AG09319 (cell line): Measurements from ENCODE around the gene IGSF11.

Source experiments
- DNase-seq: peaks from one replicate; pipeline ENCODE4 v3.0.0-alpha.2; 2010; ENCODE audit warnings: low read depth; ENCODE audit errors: extremely low read depth
- CTCF ChIP-seq: IDR thresholded peaks from 2 replicates; pipeline ENCODE4 v1.5.1; 2011; ENCODE audit warnings: low read depth, mild to moderate bottlenecking, inconsistent platforms, low read length, moderate library complexity

Gene IGSF11

DNA sequence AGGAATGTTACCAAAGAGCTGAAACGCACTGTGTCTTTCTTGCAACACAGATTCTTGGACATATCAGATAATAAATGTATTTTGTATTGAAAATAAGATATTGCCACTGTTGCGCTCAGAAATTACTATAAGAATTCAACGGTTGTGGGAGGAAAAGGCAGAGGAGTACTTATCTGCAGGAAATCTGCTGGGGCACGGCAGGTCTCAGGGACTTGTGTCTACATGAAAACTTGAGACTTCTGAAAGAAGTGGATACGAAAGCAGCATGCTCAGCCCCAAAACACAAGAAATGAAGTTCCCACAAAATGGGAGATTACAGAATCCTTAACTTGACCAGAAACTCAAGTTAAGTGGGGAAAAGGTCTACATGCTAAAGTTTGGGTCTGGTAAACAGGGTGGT is 86.5 kb downstream of the IGSF11 start:
- TF ChIP-seq CTCF: no peak
- DNase-seq: no peak

- no peak for DNase-seq
- TF ChIP-seq CTCF: no peak
These were observed 88.2 kb downstream of the IGSF11 start for GRCh38 chr3:118946449-118946848.

DNA sequence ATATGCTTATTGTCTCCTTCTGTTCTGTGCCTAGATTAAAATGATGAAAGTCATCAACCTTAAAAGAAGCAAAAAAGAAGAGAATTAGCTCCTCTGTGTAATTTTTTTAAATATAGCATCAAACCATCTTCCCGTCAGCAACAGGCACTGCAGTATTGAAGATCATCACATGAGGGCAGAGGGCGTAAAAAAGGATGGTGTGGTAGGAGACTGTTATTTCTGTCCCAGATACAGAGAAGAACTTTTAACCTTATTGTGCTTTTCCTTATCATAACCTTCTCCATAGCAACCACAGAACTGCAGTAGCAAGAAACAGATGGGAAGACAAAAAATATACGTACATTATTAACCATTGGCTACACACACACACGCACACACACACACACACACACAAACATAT is 88.8 kb downstream of the IGSF11 start:
- no peak for DNase-seq
- no peak for TF ChIP-seq CTCF

- TF ChIP-seq CTCF: no peak
These were observed 91.0 kb downstream of the IGSF11 start for GRCh38 chr3:118943597-118943996.

GRCh38 chr3:118942671-118943070 is 92.0 kb downstream of the IGSF11 start:
- DNase-seq: no peak
- no peak for TF ChIP-seq CTCF

More at GRCh38 chr3:118943597-118943996, 91.0 kb downstream of the IGSF11 start:
- no peak for DNase-seq

DNA sequence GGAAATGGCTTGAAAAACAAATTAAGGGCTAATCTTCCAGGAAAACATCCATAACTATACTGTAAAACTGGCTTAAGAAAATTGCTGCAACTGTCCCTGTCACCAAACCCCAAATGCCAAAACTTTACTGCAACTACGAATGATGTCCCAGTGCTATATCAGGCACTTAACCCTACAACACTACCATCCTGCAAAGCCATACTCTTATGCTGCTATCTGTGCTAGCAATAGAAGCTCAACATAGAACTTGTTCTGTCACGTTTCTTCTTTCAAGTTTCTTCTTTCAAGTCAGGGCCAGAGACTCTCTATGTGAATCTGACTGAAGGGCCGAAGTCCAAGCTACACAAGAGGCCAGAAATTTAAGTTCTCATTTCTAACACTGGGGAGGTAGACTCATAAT is 92.5 kb downstream of the IGSF11 start:
- TF ChIP-seq CTCF: no peak
- DNase-seq: no peak

GRCh38 chr3:118941236-118941635 is 93.4 kb downstream of the IGSF11 start:
- TF ChIP-seq CTCF: no peak
- DNase-seq: no peak
